OCI-LY1 (cell line): ENCODE results near the gene TBC1D7.

Experiments
- H2AFZ ChIP-seq: fragments of 200-600 bp; sonication (generic), shearing (Covaris generic); 2 replicates; pipeline ENCODE4 v1.6.0; 2014; ENCODE audit warnings: antibody characterized with exemption, mild to moderate bottlenecking, low read length
- H3F3A ChIP-seq: fragments of 200-600 bp; sonication (generic), shearing (Covaris generic); 2 replicates; pipeline ENCODE4 v1.6.0; 2014; ENCODE audit warnings: mild to moderate bottlenecking, antibody characterized with exemption, low read length, moderate library complexity; ENCODE audit not compliant: insufficient read depth
- H3K27ac ChIP-seq: fragments of 200-600 bp; sonication (generic); 2 replicates; pipeline ENCODE4 v1.5.1; 2014; ENCODE audit warnings: low read length, mixed run types, mild to moderate bottlenecking, low read depth; ENCODE audit not compliant: poor library complexity, severe bottlenecking
- H3K27me3 ChIP-seq: fragments of 200-600 bp; sonication (generic); 2 replicates; pipeline ENCODE4 v1.6.0; 2014; ENCODE audit warnings: antibody characterized with exemption, mild to moderate bottlenecking, low read length, moderate library complexity; ENCODE audit not compliant: insufficient read depth
- H3K36me3 ChIP-seq: fragments of 200-600 bp; sonication (generic); 2 replicates; pipeline ENCODE4 v1.6.1; 2014; ENCODE audit warnings: mild to moderate bottlenecking, antibody characterized with exemption, low read length, moderate library complexity, mixed read lengths; ENCODE audit not compliant: insufficient read depth
- H3K4me1 ChIP-seq: fragments of 200-600 bp; sonication (generic); 2 replicates; pipeline ENCODE4 v1.5.1; 2014; ENCODE audit warnings: mild to moderate bottlenecking, low read length, moderate library complexity; ENCODE audit not compliant: insufficient read depth, severe bottlenecking
- H3K4me2 ChIP-seq: fragments of 200-600 bp; sonication (generic), shearing (Covaris generic); 2 replicates; pipeline ENCODE4 v1.6.1; 2014; ENCODE audit warnings: low read length
- H3K4me3 ChIP-seq: fragments of 200-600 bp; sonication (generic); 2 replicates; pipeline ENCODE4 v1.5.1; 2014; ENCODE audit warnings: low read length, low read depth, mild to moderate bottlenecking, mixed read lengths; ENCODE audit not compliant: poor library complexity, severe bottlenecking
- H3K79me2 ChIP-seq: fragments of 200-600 bp; shearing (Covaris generic); 2 replicates; pipeline ENCODE4 v1.6.1; 2016; ENCODE audit warnings: mixed run types, low read length, mixed read lengths; ENCODE audit not compliant: insufficient read depth
- H3K9ac ChIP-seq: fragments of 200-600 bp; sonication (generic), shearing (Covaris generic); 2 replicates; pipeline ENCODE4 v1.6.1; 2014; ENCODE audit warnings: mild to moderate bottlenecking, low read length, mixed read lengths
- H3K9me2 ChIP-seq: fragments of 200-600 bp; sonication (generic), shearing (Covaris generic); 2 replicates; pipeline ENCODE4 v1.6.1; 2014; ENCODE audit warnings: low read depth, mild to moderate bottlenecking, low read length, mixed read lengths
- H3K9me3 ChIP-seq: fragments of 200-600 bp; shearing (Covaris generic); 2 replicates; pipeline ENCODE4 v1.6.1; 2014; ENCODE audit warnings: low read length, mixed read lengths
- H4K20me1 ChIP-seq: fragments of 200-600 bp; sonication (generic), shearing (Covaris generic); 2 replicates; pipeline ENCODE4 v1.6.0; 2016; ENCODE audit warnings: mild to moderate bottlenecking, low read length; ENCODE audit not compliant: insufficient read depth
- EZH2 ChIP-seq: fragments of 200-600 bp; sonication (generic), shearing (Covaris generic); IDR thresholded peaks from 2 replicates; pipeline ENCODE4 v1.8.0; 2017; ENCODE audit warnings: borderline replicate concordance, mixed run types, mild to moderate bottlenecking, antibody characterized with exemption, low read length, moderate library complexity, mixed read lengths
- TF ChIP-seq, protein P1 (sequence below): fragments of 200-600 bp; sonication (generic), shearing (Covaris generic); IDR thresholded peaks from 2 replicates; pipeline ENCODE4 v1.5.1; 2017; ENCODE audit warnings: mild to moderate bottlenecking, antibody characterized with exemption, low read length, moderate library complexity, mixed read lengths

The TBC1D7 gene

DNA sequence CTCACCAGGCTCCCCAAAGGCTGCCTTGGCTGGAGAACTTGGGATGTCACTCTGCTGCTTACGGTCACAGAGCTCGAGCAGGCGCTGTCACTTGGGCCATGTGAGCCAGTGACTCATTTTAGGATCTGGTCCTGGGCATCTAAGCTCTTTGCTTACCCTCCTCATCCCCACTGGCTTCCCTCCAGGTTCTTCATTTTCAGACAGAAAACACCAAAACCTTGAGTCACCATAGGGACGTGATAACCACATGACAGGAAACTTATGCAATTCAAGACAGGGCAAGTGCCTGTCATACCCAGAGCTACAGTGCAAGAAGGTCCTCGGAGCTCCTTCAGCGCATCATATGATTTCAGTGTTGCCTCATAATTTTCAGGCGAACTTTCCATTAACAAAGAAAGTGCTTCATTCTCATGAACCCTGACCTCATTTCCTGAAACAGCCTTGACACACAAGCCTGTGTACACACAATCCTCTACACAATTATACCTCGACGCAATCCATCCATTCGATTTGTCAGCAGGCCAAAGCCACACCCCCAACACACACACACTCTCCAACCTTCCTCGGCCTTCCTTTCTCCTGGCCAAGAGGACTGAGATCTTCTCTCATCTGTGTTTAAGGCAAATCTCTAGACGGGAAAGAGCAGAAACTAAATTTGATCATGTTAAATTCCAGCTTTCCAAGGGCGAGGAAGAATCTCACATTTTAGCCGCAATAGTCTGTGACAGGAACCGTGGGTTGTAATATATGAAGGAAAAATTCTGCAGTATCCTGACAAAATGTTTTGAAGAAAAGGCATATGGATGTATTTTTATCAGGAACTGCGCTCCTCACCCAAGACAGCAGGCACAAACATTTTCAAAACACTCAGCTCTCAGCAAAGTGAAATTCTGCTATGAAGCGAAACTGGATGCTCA is 25.3 kb downstream of the TBC1D7 start:
- Histone ChIP-seq H2AFZ (no peak overlapping the region), H3K27me3 (no peaks in the 10 kb centered on the region), H3F3A (no peaks in the 10 kb centered on the region), H3K9ac (no peak overlapping the region), H3K9me2 (no peaks in the 10 kb centered on the region), H3K4me1 (peaks cover 23% of the 10 kb centered on the region), H3K36me3 (peaks cover 33% of the 10 kb centered on the region), H4K20me1 (no peaks in the 10 kb centered on the region), H3K4me2 (no peak overlapping the region), H3K4me3 (no peak overlapping the region), H3K79me2 (no peaks in the 10 kb centered on the region), H3K27ac (no peak overlapping the region), H3K9me3 (no peaks in the 10 kb centered on the region)
- TF ChIP-seq EZH2 = no peak
- TF ChIP-seq, protein P1, sequence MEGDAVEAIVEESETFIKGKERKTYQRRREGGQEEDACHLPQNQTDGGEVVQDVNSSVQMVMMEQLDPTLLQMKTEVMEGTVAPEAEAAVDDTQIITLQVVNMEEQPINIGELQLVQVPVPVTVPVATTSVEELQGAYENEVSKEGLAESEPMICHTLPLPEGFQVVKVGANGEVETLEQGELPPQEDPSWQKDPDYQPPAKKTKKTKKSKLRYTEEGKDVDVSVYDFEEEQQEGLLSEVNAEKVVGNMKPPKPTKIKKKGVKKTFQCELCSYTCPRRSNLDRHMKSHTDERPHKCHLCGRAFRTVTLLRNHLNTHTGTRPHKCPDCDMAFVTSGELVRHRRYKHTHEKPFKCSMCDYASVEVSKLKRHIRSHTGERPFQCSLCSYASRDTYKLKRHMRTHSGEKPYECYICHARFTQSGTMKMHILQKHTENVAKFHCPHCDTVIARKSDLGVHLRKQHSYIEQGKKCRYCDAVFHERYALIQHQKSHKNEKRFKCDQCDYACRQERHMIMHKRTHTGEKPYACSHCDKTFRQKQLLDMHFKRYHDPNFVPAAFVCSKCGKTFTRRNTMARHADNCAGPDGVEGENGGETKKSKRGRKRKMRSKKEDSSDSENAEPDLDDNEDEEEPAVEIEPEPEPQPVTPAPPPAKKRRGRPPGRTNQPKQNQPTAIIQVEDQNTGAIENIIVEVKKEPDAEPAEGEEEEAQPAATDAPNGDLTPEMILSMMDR = no peak

DNA sequence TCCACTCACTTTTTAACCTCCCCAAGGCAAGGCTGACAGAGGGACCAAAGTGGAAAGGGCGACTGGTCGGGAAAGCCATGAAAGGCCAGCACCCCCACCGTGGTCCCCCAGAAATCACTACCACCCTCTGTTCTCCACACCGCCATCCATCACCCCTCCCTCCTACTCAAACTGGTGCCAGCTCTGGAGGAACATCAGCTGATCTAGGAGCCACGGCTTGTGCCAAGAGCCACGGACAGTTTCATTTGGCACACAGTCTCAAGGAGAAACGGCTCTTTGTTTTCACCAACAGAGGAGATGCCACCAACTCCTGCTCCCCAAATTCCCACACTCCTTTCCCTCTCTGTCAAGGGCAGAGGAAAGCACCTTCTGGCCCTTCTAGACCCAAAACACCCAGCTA is 26.0 kb downstream of the TBC1D7 start:
- Histone ChIP-seq H3F3A (no peaks in the 10 kb centered on the region), H3K4me1 (peaks cover 23% of the 10 kb centered on the region), H3K27ac (no peak overlapping the region), H3K9ac (no peak overlapping the region), H4K20me1 (no peaks in the 10 kb centered on the region), H3K4me3 (no peak overlapping the region), H3K27me3 (no peaks in the 10 kb centered on the region), H2AFZ (no peak overlapping the region), H3K4me2 (no peak overlapping the region), H3K9me2 (no peaks in the 10 kb centered on the region), H3K79me2 (no peaks in the 10 kb centered on the region), H3K9me3 (no peaks in the 10 kb centered on the region), H3K36me3 (peaks cover 29% of the 10 kb centered on the region)
- TF ChIP-seq, protein P1 = no peak
- no peak for TF ChIP-seq EZH2

DNA sequence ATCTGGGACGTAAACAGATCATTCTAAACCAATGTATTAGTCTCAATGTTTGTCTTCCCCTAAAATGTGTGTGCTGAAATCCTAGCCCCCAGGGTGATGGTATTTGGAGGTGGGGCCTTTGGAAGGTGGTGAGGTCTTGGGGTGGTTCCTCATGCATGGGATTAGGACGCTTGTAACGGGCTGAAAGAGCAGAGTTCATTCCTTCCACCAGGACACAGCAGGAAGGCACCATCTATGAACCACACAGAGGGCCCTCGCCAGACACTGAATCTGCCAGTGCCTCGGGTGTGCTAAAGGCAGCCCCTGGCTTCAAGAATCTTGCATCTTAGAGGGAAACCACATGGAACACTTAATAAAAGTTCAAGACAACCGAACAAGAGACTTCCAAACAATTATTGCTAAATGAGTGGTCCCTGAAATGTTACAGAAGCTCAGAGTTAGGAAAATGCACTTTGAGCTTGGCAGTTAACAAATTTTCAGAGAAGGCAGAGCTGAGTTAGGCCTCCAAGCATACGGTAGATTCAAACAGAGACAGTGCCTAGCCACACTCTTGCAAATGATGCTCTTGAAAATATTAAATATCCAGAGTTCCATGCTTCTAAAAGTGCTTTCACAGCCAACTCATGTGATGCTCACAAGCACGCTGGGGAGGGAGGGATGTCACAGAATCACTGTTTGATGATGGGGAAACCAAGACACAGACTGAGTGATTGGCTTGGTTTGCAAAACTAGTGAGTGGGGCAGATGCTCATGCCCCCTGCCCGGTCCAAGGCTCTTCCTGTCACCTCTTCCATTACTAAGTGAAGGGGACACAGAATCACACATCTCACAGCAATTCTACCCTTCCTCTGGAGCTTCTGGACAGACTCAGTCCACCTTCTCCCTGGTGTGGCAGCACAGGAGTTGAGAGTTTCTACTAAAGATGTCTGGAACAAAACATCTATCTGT is 27.4 kb downstream of the TBC1D7 start:
- Histone ChIP-seq H3K27me3 (no peaks in the 10 kb centered on the region), H3K4me1 (peaks cover 34% of the 10 kb centered on the region), H4K20me1 (no peaks in the 10 kb centered on the region), H3K27ac (no peak overlapping the region), H3K9me3 (no peaks in the 10 kb centered on the region), H3K36me3 (peaks cover 18% of the 10 kb centered on the region), H2AFZ (no peak overlapping the region), H3K9ac (no peak overlapping the region), H3K4me2 (no peak overlapping the region), H3K79me2 (no peaks in the 10 kb centered on the region), H3F3A (no peaks in the 10 kb centered on the region), H3K4me3 (no peak overlapping the region), H3K9me2 (no peaks in the 10 kb centered on the region)
- TF ChIP-seq, protein P1 = no peak
- TF ChIP-seq EZH2 = no peak
